Sigmoid colon (tissue), 7 donors: ENCODE data around the gene TMPRSS11A. TPM values are rescaled to one million over a fixed set of nuclear protein-coding genes. Genes with fewer than 3 reads are reported as not detected.

ENCODE experiments used
- DNase-seq: peaks from one replicate; pipeline ENCODE4 v3.0.0-alpha.2; 2019
- H3K27ac ChIP-seq, 4 donors: fragments of 200-600 bp; sonication (generic); one replicate each; pipeline ENCODE4 v1.5.1; 2016 to 2019; ENCODE audit warnings: mild to moderate bottlenecking in 1 of 4
- H3K27me3 ChIP-seq, 3 donors: fragments of 200-600 bp; sonication (generic); one replicate each; pipeline ENCODE4 v1.5.1; 2019; ENCODE audit warnings: mild to moderate bottlenecking in 1 of 3
- H3K36me3 ChIP-seq, 4 donors: fragments of 200-600 bp; sonication (generic); one replicate each; pipeline ENCODE4 v1.5.1; 2016 to 2019
- H3K4me1 ChIP-seq, 4 donors: fragments of 200-600 bp; sonication (generic); one replicate each; pipeline ENCODE4 v1.5.1; 2017 to 2019
- H3K4me3 ChIP-seq, 4 donors: fragments of 200-600 bp; sonication (generic); one replicate each; pipeline ENCODE4 v1.5.1; 2017 to 2019; ENCODE audit warnings: mild to moderate bottlenecking in 2 of 4, moderate library complexity in 1 of 4
- H3K9me3 ChIP-seq, 4 donors: fragments of 200-600 bp in 3 of 4; sonication (generic) in 3 of 4; one replicate each; pipeline versions ENCODE4 v1.5.1 to v1.6.1; 2013 to 2019
- EP300 ChIP-seq, 4 donors: sonication (generic); formaldehyde crosslinking; IDR thresholded peaks; one replicate each; pipeline ENCODE4 v1.6.1; 2017; ENCODE audit warnings: antibody characterized with exemption in 4 of 4
- POLR2A ChIP-seq, 2 donors: fragments of 450-650 bp; IDR thresholded peaks; one replicate each; pipeline ENCODE4 v1.6.1; 2016; ENCODE audit warnings: antibody characterized with exemption in 2 of 2, mild to moderate bottlenecking in 2 of 2, moderate library complexity in 2 of 2
- POLR2AphosphoS5 ChIP-seq, 4 donors: sonication (generic); formaldehyde crosslinking; IDR thresholded peaks; one replicate each; pipeline ENCODE4 v1.6.1; 2017; ENCODE audit warnings: antibody characterized with exemption in 4 of 4
- WGBS, 2 donors: extraction: QIAGEN DNeasy Blood & Tissue Kit; methylation state at CpG; one replicate each; pipeline ENCODE4 v1.1.7; 2013; 5-methylcytosine and 5-hydroxymethylcytosine counted together
- intact Hi-C: fragments of 100-400 bp; cut with DNase I; formaldehyde crosslinking; loops from one replicate; pipeline ENCODE4 v1.15.1; 2023
- polyA plus RNA-seq, 3 donors: library from polyadenylated mRNA; stranded (reverse); fragments of 200-250 nt; gene quantifications; one replicate each; pipeline ENCODE4 v1.2.3, GENCODE V29; 2013
- total RNA-seq, 4 donors: library from RNA; depleted of rRNA; stranded (reverse); fragments of >200 nt; gene quantifications; one replicate each; pipeline ENCODE4 v1.1.0, GENCODE V29; 2016
- TF ChIP-seq, protein P1 (sequence below), 4 experiments: fragments of 450-650 bp in 3 of 4; fragments of 200-600 bp in 1 of 4; IDR thresholded peaks; one replicate each; pipeline ENCODE4 v1.5.1; 2016 to 2019; ENCODE audit warnings: antibody characterized with exemption in 4 of 4, mild to moderate bottlenecking in 3 of 4, moderate library complexity in 2 of 4
- donor health status: healthy with polysubstance abuse.
- donor health status: Bipolar disorder and iron deficiency.
- donor health status: healthy.

Gene TMPRSS11A
- total and polyA plus RNA-seq, 7 donors: not detected

DNA sequence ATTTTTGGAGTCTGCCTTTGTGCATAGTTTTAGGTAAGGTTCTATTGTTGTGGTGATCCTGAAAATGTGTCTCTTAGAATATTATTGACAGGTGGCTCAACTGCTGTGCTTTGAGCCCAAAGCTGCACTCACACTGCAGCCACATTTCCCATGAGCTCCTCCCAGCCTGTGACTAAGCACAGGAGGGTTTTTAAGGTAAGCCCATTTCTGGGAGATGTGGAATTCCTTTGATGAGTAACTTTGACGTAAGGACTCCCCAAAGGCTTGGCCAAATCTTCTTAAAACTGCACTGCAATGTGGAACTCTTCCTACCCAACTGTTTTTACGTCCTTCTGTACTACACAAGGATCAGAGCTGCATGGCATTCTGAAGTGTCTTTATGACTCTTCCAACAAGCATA is 20.0 kb upstream of the TMPRSS11A start:
- H3K27ac ChIP-seq: no peak overlapping the region
- H3K27me3 ChIP-seq: no peaks in the 10 kb centered on the region
- DNase-seq: no peak
- no peaks in the 10 kb centered on the region for H3K36me3 ChIP-seq
- WGBS, 2 donors: 55 to 61% methylated on average over 2 of the region's 2 CpGs
- H3K4me1 ChIP-seq: no peaks in the 10 kb centered on the region
- peaks cover 0 to 2% (median 0%) of the 10 kb centered on the region in 4 donors for H3K9me3 ChIP-seq
- no peak overlapping the region for H3K4me3 ChIP-seq
- intact Hi-C loops: no loop called here
- no peak for TF ChIP-seq POLR2A (IDR thresholded peaks at IDR 0.05)
- no peak for TF ChIP-seq POLR2AphosphoS5 (IDR thresholded peaks at IDR 0.05)
- TF ChIP-seq, protein P1, sequence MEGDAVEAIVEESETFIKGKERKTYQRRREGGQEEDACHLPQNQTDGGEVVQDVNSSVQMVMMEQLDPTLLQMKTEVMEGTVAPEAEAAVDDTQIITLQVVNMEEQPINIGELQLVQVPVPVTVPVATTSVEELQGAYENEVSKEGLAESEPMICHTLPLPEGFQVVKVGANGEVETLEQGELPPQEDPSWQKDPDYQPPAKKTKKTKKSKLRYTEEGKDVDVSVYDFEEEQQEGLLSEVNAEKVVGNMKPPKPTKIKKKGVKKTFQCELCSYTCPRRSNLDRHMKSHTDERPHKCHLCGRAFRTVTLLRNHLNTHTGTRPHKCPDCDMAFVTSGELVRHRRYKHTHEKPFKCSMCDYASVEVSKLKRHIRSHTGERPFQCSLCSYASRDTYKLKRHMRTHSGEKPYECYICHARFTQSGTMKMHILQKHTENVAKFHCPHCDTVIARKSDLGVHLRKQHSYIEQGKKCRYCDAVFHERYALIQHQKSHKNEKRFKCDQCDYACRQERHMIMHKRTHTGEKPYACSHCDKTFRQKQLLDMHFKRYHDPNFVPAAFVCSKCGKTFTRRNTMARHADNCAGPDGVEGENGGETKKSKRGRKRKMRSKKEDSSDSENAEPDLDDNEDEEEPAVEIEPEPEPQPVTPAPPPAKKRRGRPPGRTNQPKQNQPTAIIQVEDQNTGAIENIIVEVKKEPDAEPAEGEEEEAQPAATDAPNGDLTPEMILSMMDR (IDR thresholded peaks at IDR 0.05): no peak

DNA sequence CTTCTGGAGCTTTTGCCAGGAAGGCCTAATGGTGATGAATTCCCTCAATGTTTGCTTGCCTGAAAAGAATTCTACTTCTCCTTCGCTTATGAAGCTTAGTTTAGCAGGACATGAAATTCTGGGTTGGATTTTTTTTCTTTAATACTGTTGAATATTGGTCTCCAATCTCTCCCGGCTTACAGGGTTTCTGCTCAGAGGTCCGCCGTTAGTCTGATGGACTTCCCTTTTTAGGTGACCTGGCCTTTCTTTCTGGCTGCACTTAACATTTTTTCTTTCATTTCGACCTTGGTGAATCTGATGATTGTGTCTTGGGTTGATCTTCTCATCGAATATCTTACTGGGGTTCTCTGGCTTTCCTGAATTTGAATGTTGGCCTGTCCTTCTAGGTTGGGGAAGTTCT is 17.2 kb upstream of the TMPRSS11A start:
- intact Hi-C loops: no loop called here
- DNase-seq: no peak
- Histone ChIP-seq H3K9me3 (peaks cover 0 to 6% (median 2%) of the 10 kb centered on the region in 4 donors), H3K27me3 (no peaks in the 10 kb centered on the region), H3K27ac (no peak overlapping the region), H3K4me1 (no peaks in the 10 kb centered on the region), H3K36me3 (no peaks in the 10 kb centered on the region), H3K4me3 (no peak overlapping the region)
- TF ChIP-seq, protein P1 (IDR thresholded peaks at IDR 0.05): no peak
- TF ChIP-seq POLR2AphosphoS5 (IDR thresholded peaks at IDR 0.05) (no peak), EP300 (IDR thresholded peaks at IDR 0.05) (no peak), POLR2A (IDR thresholded peaks at IDR 0.05) (no peak)
- 89 to 90% methylated on average over 6 of the region's 6 CpGs for WGBS, 2 donors

DNA sequence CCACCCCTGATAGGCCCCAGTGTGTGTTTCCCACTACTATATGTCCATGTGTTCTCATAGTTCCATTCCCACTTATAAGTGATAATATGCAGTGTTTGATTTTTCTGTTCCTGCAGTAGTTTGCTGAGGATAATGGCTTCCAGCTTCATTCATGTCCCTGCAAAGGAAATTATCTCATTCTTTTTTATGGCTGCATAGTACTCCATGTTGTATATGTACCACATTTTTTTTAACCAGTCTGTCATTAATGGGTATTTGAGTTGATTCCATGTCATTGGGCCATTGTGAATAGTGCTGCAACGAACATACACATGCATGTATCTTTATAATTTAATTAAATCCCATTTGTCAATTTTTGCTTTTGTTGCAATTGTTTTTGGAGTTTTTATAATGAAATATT is 10.3 kb upstream of the TMPRSS11A start:
- no peak for DNase-seq
- no peaks in the 10 kb centered on the region for H3K4me1 ChIP-seq
- no peak overlapping the region for H3K27ac ChIP-seq
- no peaks in the 10 kb centered on the region for H3K27me3 ChIP-seq
- no peak for TF ChIP-seq POLR2AphosphoS5 (IDR thresholded peaks at IDR 0.05)
- no peak overlapping the region for H3K4me3 ChIP-seq
- H3K36me3 ChIP-seq: no peaks in the 10 kb centered on the region
- intact Hi-C loops: no loop called here
- H3K9me3 ChIP-seq: peaks cover 0 to 4% (median 2%) of the 10 kb centered on the region in 4 donors
- WGBS, 2 donors: 62 to 79% methylated on average over 1 of the region's 1 CpG

DNA sequence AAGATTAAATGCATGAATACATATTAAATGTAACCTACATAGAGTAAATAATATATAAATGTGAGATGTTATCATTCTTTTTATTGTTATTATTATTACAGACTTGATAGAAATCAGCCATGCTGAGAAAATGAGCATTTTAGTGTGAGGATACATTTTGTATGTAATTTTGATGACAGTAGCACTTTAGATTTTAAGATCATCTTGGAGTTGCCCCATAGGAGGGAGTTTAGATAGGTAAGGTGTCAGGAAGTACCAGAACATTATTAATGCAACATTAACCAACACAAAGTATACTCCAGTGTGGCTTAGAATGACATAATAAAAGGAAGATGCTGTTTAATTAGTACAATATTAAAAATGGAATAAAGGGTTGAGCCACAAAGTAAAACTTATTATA is 8.4 kb downstream of the TMPRSS11A start:
- DNase-seq: no peak
- H3K27me3 ChIP-seq: no peaks in the 10 kb centered on the region
- TF ChIP-seq, protein P1 (IDR thresholded peaks at IDR 0.05): no peak
- TF ChIP-seq POLR2AphosphoS5 (IDR thresholded peaks at IDR 0.05) (no peak), POLR2A (IDR thresholded peaks at IDR 0.05) (no peak), EP300 (IDR thresholded peaks at IDR 0.05) (no peak)
- H3K4me1 ChIP-seq: no peaks in the 10 kb centered on the region
- intact Hi-C loops: no loop called here
- no peak overlapping the region for H3K4me3 ChIP-seq
- no peak overlapping the region for H3K27ac ChIP-seq
- H3K9me3 ChIP-seq: peaks cover 0 to 2% (median 0%) of the 10 kb centered on the region in 4 donors
- no peaks in the 10 kb centered on the region for H3K36me3 ChIP-seq

DNA sequence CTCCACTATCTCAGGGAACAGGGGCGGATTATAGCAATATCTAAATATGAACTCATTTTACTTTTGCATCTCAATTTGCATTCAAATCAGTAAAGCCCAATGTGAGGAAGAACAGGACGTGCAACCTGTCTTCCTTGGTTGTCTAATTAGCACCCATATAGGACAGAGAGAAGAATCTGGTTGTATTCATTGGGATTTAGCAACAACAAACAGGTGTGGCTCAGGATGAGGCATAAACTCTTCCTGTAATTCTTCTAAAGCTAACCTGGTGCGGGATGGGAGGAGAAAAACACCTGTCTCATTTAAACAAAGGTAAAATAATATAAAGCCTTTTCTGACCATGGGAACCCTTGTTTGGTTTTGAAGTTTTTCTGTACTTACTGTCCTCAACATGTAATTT is 22.2 kb downstream of the TMPRSS11A start:
- DNase-seq: no peak
- no peak overlapping the region for H3K27ac ChIP-seq
- H3K4me3 ChIP-seq: no peak overlapping the region
- intact Hi-C loops: no loop called here
- WGBS, 2 donors: 66 to 71% methylated on average over 3 of the region's 3 CpGs
- no peaks in the 10 kb centered on the region for H3K27me3 ChIP-seq
- TF ChIP-seq, protein P1 (IDR thresholded peaks at IDR 0.05): no peak
- TF ChIP-seq POLR2A (IDR thresholded peaks at IDR 0.05) (no peak), EP300 (IDR thresholded peaks at IDR 0.05) (no peak)
- H3K36me3 ChIP-seq: no peaks in the 10 kb centered on the region
- no peaks in the 10 kb centered on the region for H3K4me1 ChIP-seq
- no peaks in the 10 kb centered on the region for H3K9me3 ChIP-seq
